OCI-LY3 (cell line): ENCODE results near the gene SFXN3.

Experiments
- EZH2phosphoT487 ChIP-seq: fragments of 200-600 bp; shearing (Covaris generic); IDR thresholded peaks from 2 replicates; pipeline ENCODE4 v1.6.1; 2018; ENCODE audit warnings: antibody characterized with exemption, mixed run types, low read depth
- TF ChIP-seq, protein P1 (sequence below): fragments of 200-600, 300-600 bp; sonication (generic); IDR thresholded peaks from 2 replicates; pipeline ENCODE4 v1.5.1; 2014; ENCODE audit warnings: antibody characterized with exemption, low read length, low read depth

DNA sequence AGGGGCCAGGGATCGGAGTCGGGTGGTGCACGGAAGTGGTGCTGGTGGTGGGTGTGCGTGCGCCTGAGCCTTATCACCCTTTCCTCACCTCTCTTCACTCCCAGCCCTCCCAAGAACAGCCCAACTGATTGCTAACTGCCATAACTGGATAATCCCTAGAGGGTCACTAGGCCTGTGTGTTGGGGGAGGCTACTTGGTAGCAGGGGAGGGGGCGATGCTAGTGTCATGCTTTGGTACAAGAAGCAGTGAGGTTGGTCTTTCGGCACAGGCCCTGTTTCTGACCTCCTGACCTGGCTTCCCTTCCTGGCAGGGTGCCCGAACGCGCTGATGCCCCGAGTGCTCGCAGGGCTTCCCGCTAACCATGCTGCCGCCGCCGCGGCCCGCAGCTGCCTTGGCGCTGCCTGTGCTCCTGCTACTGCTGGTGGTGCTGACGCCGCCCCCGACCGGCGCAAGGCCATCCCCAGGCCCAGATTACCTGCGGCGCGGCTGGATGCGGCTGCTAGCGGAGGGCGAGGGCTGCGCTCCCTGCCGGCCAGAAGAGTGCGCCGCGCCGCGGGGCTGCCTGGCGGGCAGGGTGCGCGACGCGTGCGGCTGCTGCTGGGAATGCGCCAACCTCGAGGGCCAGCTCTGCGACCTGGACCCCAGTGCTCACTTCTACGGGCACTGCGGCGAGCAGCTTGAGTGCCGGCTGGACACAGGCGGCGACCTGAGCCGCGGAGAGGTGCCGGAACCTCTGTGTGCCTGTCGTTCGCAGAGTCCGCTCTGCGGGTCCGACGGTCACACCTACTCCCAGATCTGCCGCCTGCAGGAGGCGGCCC, 31.4 kb downstream of the SFXN3 start:
- TF ChIP-seq, protein P1, sequence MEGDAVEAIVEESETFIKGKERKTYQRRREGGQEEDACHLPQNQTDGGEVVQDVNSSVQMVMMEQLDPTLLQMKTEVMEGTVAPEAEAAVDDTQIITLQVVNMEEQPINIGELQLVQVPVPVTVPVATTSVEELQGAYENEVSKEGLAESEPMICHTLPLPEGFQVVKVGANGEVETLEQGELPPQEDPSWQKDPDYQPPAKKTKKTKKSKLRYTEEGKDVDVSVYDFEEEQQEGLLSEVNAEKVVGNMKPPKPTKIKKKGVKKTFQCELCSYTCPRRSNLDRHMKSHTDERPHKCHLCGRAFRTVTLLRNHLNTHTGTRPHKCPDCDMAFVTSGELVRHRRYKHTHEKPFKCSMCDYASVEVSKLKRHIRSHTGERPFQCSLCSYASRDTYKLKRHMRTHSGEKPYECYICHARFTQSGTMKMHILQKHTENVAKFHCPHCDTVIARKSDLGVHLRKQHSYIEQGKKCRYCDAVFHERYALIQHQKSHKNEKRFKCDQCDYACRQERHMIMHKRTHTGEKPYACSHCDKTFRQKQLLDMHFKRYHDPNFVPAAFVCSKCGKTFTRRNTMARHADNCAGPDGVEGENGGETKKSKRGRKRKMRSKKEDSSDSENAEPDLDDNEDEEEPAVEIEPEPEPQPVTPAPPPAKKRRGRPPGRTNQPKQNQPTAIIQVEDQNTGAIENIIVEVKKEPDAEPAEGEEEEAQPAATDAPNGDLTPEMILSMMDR = no peak
- TF ChIP-seq EZH2phosphoT487 = no peak
